Smooth muscle cell (in vitro differentiated cells): ENCODE data around the gene ZNF23. TPM values are rescaled to one million over a fixed set of nuclear protein-coding genes. Genes with fewer than 3 reads are reported as not detected.
A peak's percentile ranks its signal among the peaks of the same experiment; 100 is the strongest.

Experiments used
- DNase-seq: peaks from one replicate; lab custom pipeline; 2025; ENCODE audit not compliant: unreplicated experiment; lab: John Stamatoyannopoulos, UW
- H2AFZ ChIP-seq: fragments of 200-600 bp; sonication (generic); 2 replicates; pipeline ENCODE4 v1.6.0; 2016; ENCODE audit warnings: antibody characterized with exemption, low read depth, mild to moderate bottlenecking
- H3F3A ChIP-seq: fragments of 200-600 bp; sonication (generic); 2 replicates; pipeline ENCODE4 v1.6.0; 2017; ENCODE audit warnings: antibody characterized with exemption, low read depth
- H3K27ac ChIP-seq: fragments of 200-600 bp; sonication (generic); 2 replicates; pipeline ENCODE4 v1.5.1; 2016; ENCODE audit warnings: low read depth, mild to moderate bottlenecking
- H3K27me3 ChIP-seq: fragments of 200-600 bp; sonication (generic); 2 replicates; pipeline ENCODE4 v1.6.1; 2016; ENCODE audit warnings: low read depth, mild to moderate bottlenecking
- H3K36me3 ChIP-seq: fragments of 200-600 bp; sonication (generic); 2 replicates; pipeline ENCODE4 v1.5.1; 2016; ENCODE audit warnings: low read depth
- H3K4me1 ChIP-seq: fragments of 200-600 bp; sonication (generic); 2 replicates; pipeline ENCODE4 v1.5.1; 2016; ENCODE audit warnings: low read depth
- H3K4me2 ChIP-seq: fragments of 200-600 bp; sonication (generic); 2 replicates; pipeline ENCODE4 v1.6.0; 2016; ENCODE audit warnings: mild to moderate bottlenecking
- H3K4me3 ChIP-seq: fragments of 200-600 bp; sonication (generic); 2 replicates; pipeline ENCODE4 v1.5.1; 2016; ENCODE audit warnings: mild to moderate bottlenecking
- H3K79me2 ChIP-seq: fragments of 200-600 bp; sonication (generic); 2 replicates; pipeline ENCODE4 v1.6.0; 2016; ENCODE audit warnings: low read depth, mild to moderate bottlenecking
- H3K9ac ChIP-seq: fragments of 200-600 bp; sonication (generic); 2 replicates; pipeline ENCODE4 v1.6.0; 2016; ENCODE audit warnings: low read depth
- H3K9me3 ChIP-seq: fragments of 200-600 bp; sonication (generic); replicated peaks from 2 replicates; pipeline ENCODE4 v1.5.1; 2016; ENCODE audit warnings: low read depth
- H4K20me1 ChIP-seq: fragments of 200-600 bp; sonication (generic); 2 replicates; pipeline ENCODE4 v1.6.0; 2016; ENCODE audit warnings: low read depth
- CTCF ChIP-seq: fragments of 200-600 bp; sonication (generic); IDR thresholded peaks from 2 replicates; pipeline ENCODE4 v1.5.1; 2017; ENCODE audit warnings: borderline replicate concordance, mild to moderate bottlenecking, antibody characterized with exemption; ENCODE audit not compliant: insufficient read depth, poor library complexity, severe bottlenecking
- WGBS: methylation state at CpG from one replicate; pipeline ENCODE4 v1.1.7; 2016; ENCODE audit warnings: low lambda C conversion rate; 5-methylcytosine and 5-hydroxymethylcytosine counted together
- polyA plus RNA-seq: library from polyadenylated mRNA; unstranded; fragments of >200 nt; fragmentation: Nextera tagmentation; extraction: Ambion mirVana; gene quantifications from 2 replicates; pipeline ENCODE4 v1.2.1, GENCODE V29; 2016
- total RNA-seq: library from RNA; depleted of rRNA; stranded (reverse); fragments of >200 nt; gene quantifications from 2 replicates; pipeline ENCODE4 v1.2.3, GENCODE V29; 2014

The ZNF23 gene
- total and polyA plus RNA-seq, 2 experiments from 2014 or later: 6.8 to 13.1 TPM

GRCh38 chr16:71464231-71464630 lies 2.2 kb upstream of the ZNF23 start:
- no peak overlapping the region for H3K27ac ChIP-seq
- H2AFZ ChIP-seq: no peak overlapping the region
- H3F3A ChIP-seq: no peaks in the 10 kb centered on the region
- H4K20me1 ChIP-seq: no peaks in the 10 kb centered on the region
- no peak overlapping the region for H3K4me2 ChIP-seq
- peaks cover 17% of the 10 kb centered on the region for H3K4me1 ChIP-seq
- 59% methylated on average over 1 of the region's 1 CpG for WGBS
- no peaks in the 10 kb centered on the region for H3K36me3 ChIP-seq
- H3K4me3 ChIP-seq: no peak overlapping the region
- H3K9ac ChIP-seq: no peak overlapping the region
- H3K27me3 ChIP-seq: no peaks in the 10 kb centered on the region
- DNase-seq: no peak
- TF ChIP-seq CTCF: no peak
- H3K79me2 ChIP-seq: peaks cover 18% of the 10 kb centered on the region
- H3K9me3 ChIP-seq: no peaks in the 10 kb centered on the region

DNA sequence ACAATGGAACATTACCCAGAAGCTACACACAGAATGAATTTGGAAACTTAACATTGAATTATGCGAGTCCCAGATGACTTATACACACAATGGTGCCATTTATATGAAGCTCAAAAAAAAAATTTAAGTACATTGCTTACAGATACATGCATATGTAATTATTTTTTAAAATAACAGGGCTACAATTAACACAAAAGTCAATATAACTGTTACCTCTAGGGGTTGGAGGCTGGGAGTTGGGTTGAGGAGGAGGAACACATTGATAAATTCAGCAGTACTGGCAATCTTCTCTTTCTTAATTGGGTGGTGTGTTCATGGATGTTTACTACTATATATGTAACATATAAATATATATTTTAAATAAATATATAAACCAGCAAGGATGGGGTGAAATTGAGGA lies 1.1 kb downstream of the ZNF23 start:
- no peaks in the 10 kb centered on the region for H4K20me1 ChIP-seq
- no peak overlapping the region for H3K27ac ChIP-seq
- peak overlapping the region; percentile 98 for H3K4me3 ChIP-seq
- no peaks in the 10 kb centered on the region for H3F3A ChIP-seq
- peak overlapping the region; percentile 99 for H3K4me2 ChIP-seq
- 97% methylated on average over 1 of the region's 1 CpG for WGBS
- peaks cover 17% of the 10 kb centered on the region for H3K4me1 ChIP-seq
- H3K27me3 ChIP-seq: no peaks in the 10 kb centered on the region
- H2AFZ ChIP-seq: no peak overlapping the region
- no peak overlapping the region for H3K9ac ChIP-seq
- DNase-seq: no peak
- H3K79me2 ChIP-seq: peaks cover 18% of the 10 kb centered on the region
- no peak for TF ChIP-seq CTCF
- H3K9me3 ChIP-seq: no peaks in the 10 kb centered on the region
- H3K36me3 ChIP-seq: no peaks in the 10 kb centered on the region

GRCh38 chr16:71460236-71460635 lies 1.8 kb downstream of the ZNF23 start:
- Histone ChIP-seq H3K4me1 (peaks cover 17% of the 10 kb centered on the region), H2AFZ (no peak overlapping the region), H3F3A (no peaks in the 10 kb centered on the region), H3K9ac (no peak overlapping the region), H3K27me3 (no peaks in the 10 kb centered on the region), H3K4me2 (peak overlapping the region; percentile 99), H3K27ac (no peak overlapping the region), H3K9me3 (no peaks in the 10 kb centered on the region), H3K36me3 (no peaks in the 10 kb centered on the region), H3K4me3 (no peak overlapping the region), H3K79me2 (peaks cover 18% of the 10 kb centered on the region), H4K20me1 (no peaks in the 10 kb centered on the region)
- no peak for DNase-seq
- WGBS: 66% methylated on average over 4 of the region's 4 CpGs
- no peak for TF ChIP-seq CTCF

DNA sequence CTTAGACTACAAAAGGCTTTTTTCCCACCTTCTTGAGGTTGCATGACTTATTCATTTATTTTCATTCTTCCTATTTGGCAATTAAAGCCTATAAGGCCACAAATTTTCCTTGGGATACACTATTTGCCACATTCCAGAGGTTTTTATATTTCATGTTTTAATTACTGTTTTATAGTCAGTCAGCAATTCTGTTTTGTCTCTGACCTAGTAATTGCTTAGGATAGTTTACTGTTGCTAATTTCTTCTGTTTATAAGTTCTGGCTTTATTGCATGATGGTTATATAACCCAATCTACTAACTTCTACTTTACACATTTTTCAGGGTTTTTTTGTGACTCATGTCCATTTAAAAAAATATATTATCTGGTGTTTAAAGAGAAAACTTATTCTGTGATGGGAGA lies 2.5 kb downstream of the ZNF23 start:
- Histone ChIP-seq H3K4me3 (no peak overlapping the region), H3K79me2 (peaks cover 18% of the 10 kb centered on the region), H3K9ac (no peak overlapping the region), H3K36me3 (no peaks in the 10 kb centered on the region), H3K27me3 (no peaks in the 10 kb centered on the region), H4K20me1 (no peaks in the 10 kb centered on the region), H3F3A (no peaks in the 10 kb centered on the region), H2AFZ (no peak overlapping the region), H3K4me1 (peaks cover 17% of the 10 kb centered on the region), H3K9me3 (no peaks in the 10 kb centered on the region), H3K4me2 (no peak overlapping the region), H3K27ac (no peak overlapping the region)
- no peak for DNase-seq
- TF ChIP-seq CTCF: no peak
